GM18873 (cell line): ENCODE results near the gene DNAJB6.

Experiments used
- ATAC-seq: cut with Tn5 transposase; IDR thresholded peaks from one replicate; pipeline ENCODE4 v1.9.1; 2021; ENCODE audit warnings: mild to moderate bottlenecking, moderate library complexity, moderate number of reproducible peaks; ENCODE audit not compliant: unreplicated experiment, low FRiP score

Gene DNAJB6

GRCh38 chr7:157407512-157408257 is 70.9 kb downstream of the DNAJB6 start:
- no peak for ATAC-seq

- ATAC-seq: no peak
Measured at GRCh38 chr7:157408258-157409101, 71.7 kb downstream of the DNAJB6 start.

GRCh38 chr7:157409149-157409752 is 72.4 kb downstream of the DNAJB6 start:
- ATAC-seq: no peak

GRCh38 chr7:157409753-157410727 is 73.2 kb downstream of the DNAJB6 start:
- ATAC-seq: no peak

GRCh38 chr7:157410831-157411556 is 74.2 kb downstream of the DNAJB6 start:
- no peak for ATAC-seq

- ATAC-seq: no peak
Measured at GRCh38 chr7:157411580-157411979, 74.8 kb downstream of the DNAJB6 start.

GRCh38 chr7:157412021-157412443 is 75.2 kb downstream of the DNAJB6 start:
- no peak for ATAC-seq

- ATAC-seq: no peak
Measured at GRCh38 chr7:157412491-157413180, 75.8 kb downstream of the DNAJB6 start.

GRCh38 chr7:157413881-157414701 is 77.3 kb downstream of the DNAJB6 start:
- no peak for ATAC-seq

- no peak for ATAC-seq
Measured at GRCh38 chr7:157414702-157415096, 77.9 kb downstream of the DNAJB6 start.

GRCh38 chr7:157415486-157415885 is 78.7 kb downstream of the DNAJB6 start:
- no peak for ATAC-seq

- ATAC-seq: no peak
Measured at GRCh38 chr7:157416011-157416410, 79.2 kb downstream of the DNAJB6 start.

GRCh38 chr7:157418204-157419034 is 81.6 kb downstream of the DNAJB6 start:
- no peak for ATAC-seq

- ATAC-seq: no peak
Measured at GRCh38 chr7:157419035-157419293, 82.2 kb downstream of the DNAJB6 start.

GRCh38 chr7:157422279-157422678 is 85.5 kb downstream of the DNAJB6 start:
- no peak for ATAC-seq

- no peak for ATAC-seq
Measured at GRCh38 chr7:157423348-157423747, 86.5 kb downstream of the DNAJB6 start.

GRCh38 chr7:157423886-157424565 is 87.2 kb downstream of the DNAJB6 start:
- ATAC-seq: no peak
